HEK293 (cell line): ENCODE results near the gene SNTG2.

ENCODE experiments used
- SP3 ChIP-seq: fragments of 450-650 bp; formaldehyde crosslinking; IDR thresholded peaks from 2 replicates; pipeline ENCODE4 v1.5.1; 2016; ENCODE audit warnings: missing biosample characterization, missing genetic modification characterization
- YY1 ChIP-seq: fragments of 450-650 bp; formaldehyde crosslinking; IDR thresholded peaks from 2 replicates; pipeline ENCODE4 v1.5.1; 2018; ENCODE audit warnings: missing biosample characterization, missing genetic modification characterization
- ZBTB20 ChIP-seq: fragments of 450-650 bp; formaldehyde crosslinking; IDR thresholded peaks from 2 replicates; pipeline ENCODE4 v1.5.1; 2016; ENCODE audit warnings: missing biosample characterization, missing genetic modification characterization
- ZNF138 ChIP-seq: fragments of 450-650 bp; formaldehyde crosslinking; IDR thresholded peaks from 2 replicates; pipeline ENCODE4 v1.5.1; 2016; ENCODE audit warnings: missing biosample characterization, missing genetic modification characterization, borderline replicate concordance
- ZNF707 ChIP-seq: fragments of 450-650 bp; formaldehyde crosslinking; IDR thresholded peaks from 2 replicates; pipeline ENCODE4 v1.5.1; 2016; ENCODE audit warnings: missing biosample characterization, missing genetic modification characterization
- TF ChIP-seq, protein P1 (sequence below): fragments of 450-650 bp; formaldehyde crosslinking; IDR thresholded peaks from 2 replicates; pipeline ENCODE4 v1.5.1; 2016; ENCODE audit warnings: missing biosample characterization, missing genetic modification characterization
- TF ChIP-seq, protein P2 (sequence below): fragments of 450-650 bp; formaldehyde crosslinking; IDR thresholded peaks from 2 replicates; pipeline ENCODE4 v1.5.1; 2016; ENCODE audit warnings: missing biosample characterization, missing genetic modification characterization
- TF ChIP-seq, protein P3 (sequence below): fragments of 450-650 bp; formaldehyde crosslinking; optimal IDR thresholded peaks from 2 replicates; pipeline ENCODE3; 2016; ENCODE audit warnings: missing biosample characterization, mild to moderate bottlenecking, missing genetic modification characterization
- TF ChIP-seq, protein P4 (sequence below): sonication (generic); formaldehyde crosslinking; IDR thresholded peaks from 2 replicates; pipeline ENCODE4 v1.8.1; 2022; ENCODE audit warnings: mild to moderate bottlenecking, moderate library complexity, missing genetic modification reagents
- TF ChIP-seq, protein P5 (sequence below): fragments of 450-650 bp; formaldehyde crosslinking; IDR thresholded peaks from 2 replicates; pipeline ENCODE4 v1.5.1; 2016; ENCODE audit warnings: missing biosample characterization, missing genetic modification characterization
- TF ChIP-seq, protein P6 (sequence below): fragments of 450-650 bp; formaldehyde crosslinking; IDR thresholded peaks from 2 replicates; pipeline ENCODE4 v1.5.1; 2016; ENCODE audit warnings: missing biosample characterization, missing genetic modification characterization, low read depth

DNA sequence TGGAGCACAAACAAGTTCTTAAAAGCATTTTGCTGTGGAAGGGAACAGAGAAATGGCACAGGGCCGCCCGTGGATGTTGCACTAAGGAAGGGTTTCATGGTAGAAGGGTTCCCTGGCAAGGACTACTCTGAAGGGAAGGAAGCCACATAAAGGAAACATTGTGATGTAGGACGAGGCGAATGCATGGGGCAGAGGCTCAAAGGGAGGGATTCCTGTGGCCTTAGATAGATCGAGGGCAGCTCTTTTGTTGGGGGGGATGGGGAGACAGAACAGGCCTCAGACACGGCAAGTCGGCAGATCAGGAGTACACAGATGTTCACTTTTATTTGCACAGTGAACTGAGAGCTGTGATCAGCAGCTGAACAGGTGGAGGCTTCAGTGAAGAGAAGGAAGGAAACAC is 205.4 kb downstream of the SNTG2 start:
- TF ChIP-seq, protein P1, sequence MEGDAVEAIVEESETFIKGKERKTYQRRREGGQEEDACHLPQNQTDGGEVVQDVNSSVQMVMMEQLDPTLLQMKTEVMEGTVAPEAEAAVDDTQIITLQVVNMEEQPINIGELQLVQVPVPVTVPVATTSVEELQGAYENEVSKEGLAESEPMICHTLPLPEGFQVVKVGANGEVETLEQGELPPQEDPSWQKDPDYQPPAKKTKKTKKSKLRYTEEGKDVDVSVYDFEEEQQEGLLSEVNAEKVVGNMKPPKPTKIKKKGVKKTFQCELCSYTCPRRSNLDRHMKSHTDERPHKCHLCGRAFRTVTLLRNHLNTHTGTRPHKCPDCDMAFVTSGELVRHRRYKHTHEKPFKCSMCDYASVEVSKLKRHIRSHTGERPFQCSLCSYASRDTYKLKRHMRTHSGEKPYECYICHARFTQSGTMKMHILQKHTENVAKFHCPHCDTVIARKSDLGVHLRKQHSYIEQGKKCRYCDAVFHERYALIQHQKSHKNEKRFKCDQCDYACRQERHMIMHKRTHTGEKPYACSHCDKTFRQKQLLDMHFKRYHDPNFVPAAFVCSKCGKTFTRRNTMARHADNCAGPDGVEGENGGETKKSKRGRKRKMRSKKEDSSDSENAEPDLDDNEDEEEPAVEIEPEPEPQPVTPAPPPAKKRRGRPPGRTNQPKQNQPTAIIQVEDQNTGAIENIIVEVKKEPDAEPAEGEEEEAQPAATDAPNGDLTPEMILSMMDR, result no peak
- TF ChIP-seq SP3 (tag by site-specific recombination) (no peak), ZNF138 (tag by site-specific recombination) (no peak), ZBTB20 (no peak), ZNF707 (tag by site-specific recombination) (no peak), YY1 (tag by site-specific recombination) (no peak)
- TF ChIP-seq, protein P2, sequence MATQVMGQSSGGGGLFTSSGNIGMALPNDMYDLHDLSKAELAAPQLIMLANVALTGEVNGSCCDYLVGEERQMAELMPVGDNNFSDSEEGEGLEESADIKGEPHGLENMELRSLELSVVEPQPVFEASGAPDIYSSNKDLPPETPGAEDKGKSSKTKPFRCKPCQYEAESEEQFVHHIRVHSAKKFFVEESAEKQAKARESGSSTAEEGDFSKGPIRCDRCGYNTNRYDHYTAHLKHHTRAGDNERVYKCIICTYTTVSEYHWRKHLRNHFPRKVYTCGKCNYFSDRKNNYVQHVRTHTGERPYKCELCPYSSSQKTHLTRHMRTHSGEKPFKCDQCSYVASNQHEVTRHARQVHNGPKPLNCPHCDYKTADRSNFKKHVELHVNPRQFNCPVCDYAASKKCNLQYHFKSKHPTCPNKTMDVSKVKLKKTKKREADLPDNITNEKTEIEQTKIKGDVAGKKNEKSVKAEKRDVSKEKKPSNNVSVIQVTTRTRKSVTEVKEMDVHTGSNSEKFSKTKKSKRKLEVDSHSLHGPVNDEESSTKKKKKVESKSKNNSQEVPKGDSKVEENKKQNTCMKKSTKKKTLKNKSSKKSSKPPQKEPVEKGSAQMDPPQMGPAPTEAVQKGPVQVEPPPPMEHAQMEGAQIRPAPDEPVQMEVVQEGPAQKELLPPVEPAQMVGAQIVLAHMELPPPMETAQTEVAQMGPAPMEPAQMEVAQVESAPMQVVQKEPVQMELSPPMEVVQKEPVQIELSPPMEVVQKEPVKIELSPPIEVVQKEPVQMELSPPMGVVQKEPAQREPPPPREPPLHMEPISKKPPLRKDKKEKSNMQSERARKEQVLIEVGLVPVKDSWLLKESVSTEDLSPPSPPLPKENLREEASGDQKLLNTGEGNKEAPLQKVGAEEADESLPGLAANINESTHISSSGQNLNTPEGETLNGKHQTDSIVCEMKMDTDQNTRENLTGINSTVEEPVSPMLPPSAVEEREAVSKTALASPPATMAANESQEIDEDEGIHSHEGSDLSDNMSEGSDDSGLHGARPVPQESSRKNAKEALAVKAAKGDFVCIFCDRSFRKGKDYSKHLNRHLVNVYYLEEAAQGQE (tag by site-specific recombination), result no peak
- TF ChIP-seq, protein P3, sequence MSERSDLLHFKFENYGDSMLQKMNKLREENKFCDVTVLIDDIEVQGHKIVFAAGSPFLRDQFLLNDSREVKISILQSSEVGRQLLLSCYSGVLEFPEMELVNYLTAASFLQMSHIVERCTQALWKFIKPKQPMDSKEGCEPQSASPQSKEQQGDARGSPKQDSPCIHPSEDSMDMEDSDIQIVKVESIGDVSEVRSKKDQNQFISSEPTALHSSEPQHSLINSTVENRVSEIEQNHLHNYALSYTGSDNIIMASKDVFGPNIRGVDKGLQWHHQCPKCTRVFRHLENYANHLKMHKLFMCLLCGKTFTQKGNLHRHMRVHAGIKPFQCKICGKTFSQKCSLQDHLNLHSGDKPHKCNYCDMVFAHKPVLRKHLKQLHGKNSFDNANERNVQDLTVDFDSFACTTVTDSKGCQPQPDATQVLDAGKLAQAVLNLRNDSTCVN (tag by site-specific recombination), result no peak
- TF ChIP-seq, protein P4, sequence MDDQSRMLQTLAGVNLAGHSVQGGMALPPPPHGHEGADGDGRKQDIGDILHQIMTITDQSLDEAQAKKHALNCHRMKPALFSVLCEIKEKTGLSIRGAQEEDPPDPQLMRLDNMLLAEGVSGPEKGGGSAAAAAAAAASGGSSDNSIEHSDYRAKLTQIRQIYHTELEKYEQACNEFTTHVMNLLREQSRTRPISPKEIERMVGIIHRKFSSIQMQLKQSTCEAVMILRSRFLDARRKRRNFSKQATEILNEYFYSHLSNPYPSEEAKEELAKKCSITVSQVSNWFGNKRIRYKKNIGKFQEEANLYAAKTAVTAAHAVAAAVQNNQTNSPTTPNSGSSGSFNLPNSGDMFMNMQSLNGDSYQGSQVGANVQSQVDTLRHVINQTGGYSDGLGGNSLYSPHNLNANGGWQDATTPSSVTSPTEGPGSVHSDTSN (CRISPR knock-in tag), result no peak
- TF ChIP-seq, protein P5, sequence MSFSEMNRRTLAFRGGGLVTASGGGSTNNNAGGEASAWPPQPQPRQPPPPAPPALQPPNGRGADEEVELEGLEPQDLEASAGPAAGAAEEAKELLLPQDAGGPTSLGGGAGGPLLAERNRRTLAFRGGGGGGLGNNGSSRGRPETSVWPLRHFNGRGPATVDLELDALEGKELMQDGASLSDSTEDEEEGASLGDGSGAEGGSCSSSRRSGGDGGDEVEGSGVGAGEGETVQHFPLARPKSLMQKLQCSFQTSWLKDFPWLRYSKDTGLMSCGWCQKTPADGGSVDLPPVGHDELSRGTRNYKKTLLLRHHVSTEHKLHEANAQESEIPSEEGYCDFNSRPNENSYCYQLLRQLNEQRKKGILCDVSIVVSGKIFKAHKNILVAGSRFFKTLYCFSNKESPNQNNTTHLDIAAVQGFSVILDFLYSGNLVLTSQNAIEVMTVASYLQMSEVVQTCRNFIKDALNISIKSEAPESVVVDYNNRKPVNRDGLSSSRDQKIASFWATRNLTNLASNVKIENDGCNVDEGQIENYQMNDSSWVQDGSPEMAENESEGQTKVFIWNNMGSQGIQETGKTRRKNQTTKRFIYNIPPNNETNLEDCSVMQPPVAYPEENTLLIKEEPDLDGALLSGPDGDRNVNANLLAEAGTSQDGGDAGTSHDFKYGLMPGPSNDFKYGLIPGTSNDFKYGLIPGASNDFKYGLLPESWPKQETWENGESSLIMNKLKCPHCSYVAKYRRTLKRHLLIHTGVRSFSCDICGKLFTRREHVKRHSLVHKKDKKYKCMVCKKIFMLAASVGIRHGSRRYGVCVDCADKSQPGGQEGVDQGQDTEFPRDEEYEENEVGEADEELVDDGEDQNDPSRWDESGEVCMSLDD (tag by site-specific recombination), result no peak
- TF ChIP-seq, protein P6, sequence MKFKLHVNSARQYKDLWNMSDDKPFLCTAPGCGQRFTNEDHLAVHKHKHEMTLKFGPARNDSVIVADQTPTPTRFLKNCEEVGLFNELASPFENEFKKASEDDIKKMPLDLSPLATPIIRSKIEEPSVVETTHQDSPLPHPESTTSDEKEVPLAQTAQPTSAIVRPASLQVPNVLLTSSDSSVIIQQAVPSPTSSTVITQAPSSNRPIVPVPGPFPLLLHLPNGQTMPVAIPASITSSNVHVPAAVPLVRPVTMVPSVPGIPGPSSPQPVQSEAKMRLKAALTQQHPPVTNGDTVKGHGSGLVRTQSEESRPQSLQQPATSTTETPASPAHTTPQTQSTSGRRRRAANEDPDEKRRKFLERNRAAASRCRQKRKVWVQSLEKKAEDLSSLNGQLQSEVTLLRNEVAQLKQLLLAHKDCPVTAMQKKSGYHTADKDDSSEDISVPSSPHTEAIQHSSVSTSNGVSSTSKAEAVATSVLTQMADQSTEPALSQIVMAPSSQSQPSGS, result no peak
